GM18861 (cell line): ENCODE measurements around the gene C13orf46.

Experiments
- ATAC-seq: cut with Tn5 transposase; IDR thresholded peaks from one replicate; pipeline ENCODE4 v1.9.1; 2021; ENCODE audit not compliant: unreplicated experiment

C13orf46 gene

DNA sequence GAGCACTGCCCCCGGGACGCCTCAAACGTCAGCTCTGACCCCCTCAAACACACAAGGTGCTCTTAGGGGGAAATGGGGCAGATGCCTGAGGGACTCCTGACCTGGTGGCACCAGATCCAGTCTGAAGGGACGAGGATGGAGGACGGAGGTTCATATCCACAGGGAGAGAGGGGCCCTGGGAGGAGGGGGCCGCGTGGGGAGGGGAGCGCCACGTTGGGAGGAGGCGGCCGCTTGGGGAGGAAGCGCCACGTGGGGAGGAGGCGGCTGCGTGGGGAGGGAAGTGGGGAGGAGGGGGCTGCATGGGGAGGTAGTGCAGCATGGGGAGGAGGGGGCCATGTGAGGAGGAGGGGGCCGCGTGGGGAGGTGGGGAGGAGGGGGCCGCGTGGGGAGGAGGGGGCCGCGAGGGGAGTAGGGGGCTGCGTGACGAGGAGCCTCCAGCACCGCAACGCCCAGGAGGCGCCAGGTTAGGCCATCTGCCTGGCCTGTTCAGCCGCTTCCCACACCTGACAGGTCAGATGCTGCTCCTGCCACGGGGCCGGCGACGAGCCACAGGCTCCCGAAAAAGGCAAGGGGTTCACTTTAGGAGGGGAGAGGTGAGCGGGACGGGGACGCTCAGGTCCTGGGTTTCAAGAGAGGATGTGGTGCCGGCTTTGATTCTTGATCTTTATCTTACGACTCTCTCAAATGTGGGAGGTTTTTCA is 36.7 kb upstream of the C13orf46 start:
- ATAC-seq = no peak

DNA sequence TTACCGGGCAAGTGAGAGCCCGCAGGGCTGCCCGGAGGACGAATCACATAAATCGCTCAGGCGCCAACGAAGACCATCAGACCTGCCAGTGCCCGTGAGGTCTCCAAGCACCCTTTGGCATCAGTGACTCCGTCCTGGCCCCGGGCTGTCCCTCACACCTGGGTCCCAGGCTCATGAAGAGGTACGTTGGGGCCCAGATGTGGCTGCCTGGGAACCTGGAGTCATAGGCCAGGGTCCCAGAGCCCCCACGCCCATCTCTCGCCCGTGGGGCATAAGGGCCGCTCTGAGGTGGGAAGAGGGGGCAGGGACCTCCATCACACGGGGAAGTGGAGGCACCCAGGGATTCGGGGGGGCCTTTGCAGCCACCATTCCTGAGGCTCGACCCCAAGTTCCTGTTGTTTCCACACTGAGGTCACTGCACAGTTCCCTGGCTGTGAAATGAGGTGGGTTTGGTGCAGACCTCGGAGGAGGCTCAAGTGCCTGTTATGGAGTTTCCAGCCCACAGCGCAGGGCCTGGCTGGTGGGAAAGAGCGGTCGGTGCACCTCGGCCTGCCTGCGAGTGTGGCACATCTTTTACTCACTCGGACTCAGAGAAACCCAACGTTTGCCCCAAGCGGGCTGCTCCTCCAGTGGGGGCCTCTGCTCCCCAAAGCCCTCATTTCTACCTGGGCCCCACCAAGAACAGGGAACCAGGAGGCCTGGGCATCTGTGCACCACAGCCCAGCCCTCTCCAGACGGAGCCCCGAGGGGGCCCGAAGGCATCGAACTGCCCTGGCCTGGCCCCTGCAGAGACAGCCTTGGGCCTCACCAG is 35.9 kb upstream of the C13orf46 start:
- no peak for ATAC-seq

DNA sequence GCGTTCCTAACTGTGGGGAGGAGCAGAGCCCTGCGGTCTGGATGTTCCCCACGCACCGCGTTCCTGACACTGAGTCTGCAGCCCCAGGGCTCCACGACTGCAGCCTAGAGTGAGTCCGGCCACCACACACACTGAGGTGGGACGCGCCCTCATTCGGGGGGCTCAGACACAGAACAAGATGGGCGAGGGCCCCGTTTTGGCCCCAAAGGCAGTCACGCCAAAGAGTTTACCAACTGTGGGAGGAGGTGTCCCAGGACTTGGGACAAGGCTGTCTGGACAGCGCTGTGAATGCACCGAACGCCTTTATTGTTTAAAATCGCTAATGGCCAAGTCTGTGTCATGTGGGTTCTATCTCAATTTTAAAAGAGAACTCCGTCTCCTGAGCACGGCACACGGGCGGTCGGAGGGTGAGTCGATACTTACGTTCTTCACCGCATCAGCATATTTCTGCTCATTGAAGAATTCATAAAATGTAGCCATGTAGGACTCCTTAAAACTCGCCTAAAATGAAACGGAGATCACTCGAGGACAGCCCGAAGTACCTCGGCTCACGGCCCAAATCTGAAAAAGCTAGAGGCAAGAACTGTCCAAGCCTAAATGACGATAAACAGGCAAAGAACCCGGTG is 35.2 kb upstream of the C13orf46 start:
- no peak for ATAC-seq

DNA sequence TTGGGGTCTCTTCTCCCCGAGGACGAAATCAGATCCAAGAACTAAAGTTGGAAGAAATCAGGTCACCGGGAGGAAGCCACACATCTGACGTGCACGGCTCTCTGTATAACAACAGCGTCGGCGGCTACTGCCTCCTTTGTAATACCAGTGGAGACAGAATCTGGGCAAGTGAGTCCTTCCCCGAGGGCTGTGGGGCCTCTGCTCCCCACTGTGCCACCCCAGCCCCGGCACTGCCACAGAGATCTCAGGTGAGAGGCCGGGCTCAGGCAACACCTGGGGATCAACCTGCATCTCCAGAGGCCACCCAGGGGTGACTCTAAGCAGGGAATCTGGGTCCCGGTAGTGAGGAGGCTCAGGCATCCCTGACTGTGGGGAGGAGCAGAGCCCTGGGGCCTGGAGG is 33.7 kb upstream of the C13orf46 start:
- ATAC-seq = no peak

DNA sequence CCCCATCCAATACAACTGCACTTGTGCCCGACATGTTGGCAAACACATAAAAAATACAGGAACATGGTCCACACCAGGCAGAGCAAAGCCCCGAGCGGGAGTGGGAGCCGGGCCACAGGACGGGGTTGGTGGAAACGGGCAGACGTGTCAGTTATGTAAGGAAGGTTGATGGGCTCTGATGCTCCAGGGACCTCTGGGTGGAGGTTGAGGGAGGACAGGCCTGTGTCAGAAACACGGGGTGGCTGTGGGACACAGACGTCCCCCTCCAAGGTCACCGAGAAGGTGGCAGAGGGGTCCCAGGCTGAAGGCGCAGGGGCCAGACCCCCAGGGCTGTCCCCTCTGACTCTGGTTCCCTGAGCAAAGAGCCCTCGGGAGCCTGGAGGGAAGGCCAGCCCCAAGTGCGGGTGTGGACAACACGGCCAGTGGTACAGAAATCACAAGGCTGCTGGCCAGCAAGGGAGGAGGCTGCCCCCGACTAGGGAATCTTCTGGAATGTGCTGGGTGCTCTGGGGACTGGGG is 31.4 kb upstream of the C13orf46 start:
- no peak for ATAC-seq

DNA sequence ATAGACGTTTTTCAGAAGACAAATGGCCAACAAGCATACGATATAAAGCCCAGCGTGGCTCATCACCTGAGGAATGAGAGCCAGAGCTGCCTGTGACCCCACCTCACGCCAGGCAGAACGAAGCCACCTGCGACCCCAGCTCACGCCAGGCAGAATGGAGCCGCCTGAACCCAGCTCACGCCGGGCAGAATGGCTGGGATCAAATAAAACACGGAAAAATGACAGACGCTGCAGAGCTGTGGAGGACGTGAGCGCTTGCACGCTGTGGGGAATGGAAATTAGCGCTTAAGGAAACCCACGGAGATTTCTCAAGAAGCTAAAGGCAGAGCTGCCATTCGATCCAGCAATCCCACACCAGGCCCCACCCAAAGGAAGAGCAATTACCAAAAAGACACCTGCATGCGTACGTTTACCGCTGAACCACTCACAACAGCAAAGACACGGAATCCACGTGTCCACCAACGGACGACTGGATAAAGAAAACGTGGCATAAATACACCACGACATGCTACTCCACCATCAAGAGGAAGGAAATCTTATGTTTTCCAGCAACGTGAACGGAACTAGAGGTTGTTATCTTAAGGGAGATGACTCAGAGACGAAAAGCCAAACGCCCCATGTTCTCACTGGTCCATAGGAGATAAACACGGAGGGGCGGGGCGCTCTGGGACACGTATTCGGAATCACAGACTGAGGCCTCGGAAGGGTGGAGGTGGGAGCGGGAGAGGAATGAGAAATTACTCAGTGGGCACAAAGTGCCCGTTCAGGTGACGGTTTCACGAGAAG is 30.7 kb upstream of the C13orf46 start:
- ATAC-seq = no peak

DNA sequence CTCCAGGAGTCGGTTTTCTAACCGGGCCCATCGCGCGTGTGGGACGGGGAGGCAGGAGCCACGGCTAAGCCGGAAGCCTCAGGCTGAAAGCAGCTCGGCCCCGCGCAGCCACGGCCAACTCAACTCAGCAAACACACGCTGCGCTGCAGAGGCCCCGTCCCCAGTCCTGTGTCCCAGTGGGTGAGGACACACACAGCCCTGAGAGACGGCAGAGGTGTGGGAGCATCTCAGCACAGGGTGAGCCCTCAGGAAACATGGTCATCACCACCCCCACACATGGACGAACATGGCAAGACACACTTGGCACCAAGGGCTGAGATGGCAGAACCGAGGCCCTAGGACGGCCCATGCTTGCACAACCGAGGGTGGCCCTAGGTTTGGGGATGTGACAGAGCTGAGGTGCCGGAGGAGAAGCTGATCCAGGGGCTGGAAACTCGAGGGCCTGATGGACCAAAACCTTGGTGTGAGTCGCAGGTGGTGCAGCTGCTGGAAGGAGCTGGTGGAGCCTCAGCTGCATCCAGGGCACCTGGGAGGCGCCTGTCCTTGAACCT is 29.0 kb upstream of the C13orf46 start:
- no peak for ATAC-seq

DNA sequence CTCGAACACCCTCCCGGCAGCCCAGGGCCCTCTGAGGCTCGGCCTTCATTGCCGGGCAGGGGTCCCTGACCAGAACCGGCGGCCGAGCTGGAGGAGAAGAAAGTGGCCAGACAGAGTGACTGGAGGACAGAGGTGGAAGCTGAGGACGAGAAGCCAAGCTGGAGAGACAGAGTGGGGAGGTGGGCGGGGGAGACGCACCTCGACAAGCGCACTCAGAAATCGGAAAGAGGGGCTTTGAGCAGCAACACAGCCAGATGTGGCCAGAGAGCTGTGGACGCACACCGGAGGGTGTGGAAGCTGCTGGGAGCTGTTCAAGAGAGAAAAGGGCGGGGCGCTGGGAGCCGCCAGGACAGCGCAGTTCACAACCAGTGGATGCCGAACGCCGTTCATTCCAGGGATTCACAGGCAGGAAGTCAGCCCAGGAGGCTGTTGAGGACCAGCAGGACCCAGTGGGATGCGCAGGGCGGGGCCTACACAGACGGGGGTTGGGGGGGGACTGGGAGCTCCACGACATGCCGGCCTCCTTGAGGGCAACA is 28.2 kb upstream of the C13orf46 start:
- ATAC-seq = no peak

DNA sequence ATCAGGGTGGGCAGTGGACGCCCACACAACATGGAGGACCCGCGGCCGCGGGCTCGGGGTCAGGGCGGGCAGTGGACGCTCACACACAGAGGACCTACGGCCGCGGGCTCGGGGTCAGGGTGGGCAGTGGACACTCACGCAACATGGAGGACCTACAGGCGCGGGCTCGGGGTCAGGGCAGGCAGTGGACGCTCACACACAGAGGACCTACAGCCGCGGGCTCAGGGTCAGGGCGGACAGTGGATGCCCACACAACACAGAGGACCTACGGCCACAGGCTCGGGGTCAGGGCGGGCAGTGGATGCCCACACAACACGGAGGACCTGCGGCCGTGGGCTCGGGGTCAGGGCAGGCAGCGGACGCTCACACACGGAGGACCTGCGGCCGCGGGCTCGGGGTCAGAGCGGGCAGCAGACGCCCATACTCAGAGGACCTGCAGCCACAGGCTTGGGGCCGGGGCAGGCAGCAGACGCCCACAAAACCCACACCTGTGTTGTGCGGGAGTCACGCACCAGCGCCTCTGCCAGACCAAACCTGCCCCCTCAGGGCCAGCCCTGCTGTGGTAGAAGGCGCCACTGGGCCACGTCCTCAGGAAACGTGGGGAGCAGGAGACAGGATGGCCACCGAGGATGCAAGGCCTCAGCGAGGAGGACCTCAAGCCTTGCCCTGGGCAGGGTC is 27.6 kb upstream of the C13orf46 start:
- no peak for ATAC-seq

DNA sequence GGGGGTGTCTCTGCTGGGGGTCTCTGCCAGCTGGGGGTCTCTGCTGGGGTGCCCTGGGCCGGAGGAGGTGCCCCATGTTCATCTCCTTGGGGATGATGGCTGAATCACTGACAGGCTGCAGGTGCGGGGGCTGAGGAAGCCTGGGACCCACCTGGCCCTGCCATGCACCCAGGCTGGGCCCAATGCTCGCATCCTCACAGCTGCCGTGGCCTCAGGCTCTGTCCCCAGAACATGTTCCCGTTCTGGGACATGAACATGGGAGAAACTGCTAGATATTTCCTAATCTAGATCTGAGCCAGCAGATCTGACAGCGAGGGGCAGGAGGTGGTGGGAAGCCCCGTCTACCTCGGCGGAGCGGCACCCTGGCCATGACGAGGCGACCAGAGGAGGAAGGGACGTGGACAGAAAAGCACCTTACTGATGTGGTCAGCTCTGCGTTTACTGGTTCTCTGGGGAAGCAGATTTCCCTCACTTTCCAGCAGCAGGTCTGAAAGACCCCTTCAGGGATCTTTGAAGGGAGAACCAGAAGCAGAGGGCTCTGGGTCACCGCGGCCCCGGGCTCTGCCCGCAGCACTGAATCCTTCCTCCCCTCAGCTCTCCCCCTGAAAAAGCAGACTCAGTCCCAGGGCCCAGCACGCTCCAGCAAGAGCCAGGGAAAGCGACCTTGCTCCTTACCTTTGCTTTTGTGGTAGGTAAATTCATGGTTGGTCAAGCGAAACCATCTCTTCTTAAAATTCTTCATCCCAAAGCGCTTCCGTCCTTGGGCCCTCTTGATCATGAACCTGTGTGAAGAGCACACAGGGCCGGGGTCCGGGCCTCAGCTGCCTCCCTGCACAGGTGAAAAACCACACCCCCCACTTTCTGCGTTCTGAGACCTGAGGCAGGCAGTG is 26.5 kb upstream of the C13orf46 start:
- no peak for ATAC-seq

DNA sequence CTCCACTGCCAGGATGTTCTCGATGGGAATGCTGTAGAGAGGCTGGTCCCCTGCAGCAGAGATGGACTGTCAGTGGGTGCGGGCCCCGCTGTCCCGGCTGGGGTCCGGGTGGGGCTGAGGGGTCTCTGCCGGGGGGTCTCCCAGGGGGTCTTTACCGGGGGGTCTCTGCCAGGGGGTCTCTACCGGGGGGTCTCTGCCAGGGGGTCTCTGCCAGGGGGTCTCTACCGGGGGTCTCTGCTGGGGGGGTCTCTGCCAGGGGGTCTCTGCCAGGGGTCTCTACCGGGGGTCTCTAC is 25.7 kb upstream of the C13orf46 start:
- no peak for ATAC-seq

DNA sequence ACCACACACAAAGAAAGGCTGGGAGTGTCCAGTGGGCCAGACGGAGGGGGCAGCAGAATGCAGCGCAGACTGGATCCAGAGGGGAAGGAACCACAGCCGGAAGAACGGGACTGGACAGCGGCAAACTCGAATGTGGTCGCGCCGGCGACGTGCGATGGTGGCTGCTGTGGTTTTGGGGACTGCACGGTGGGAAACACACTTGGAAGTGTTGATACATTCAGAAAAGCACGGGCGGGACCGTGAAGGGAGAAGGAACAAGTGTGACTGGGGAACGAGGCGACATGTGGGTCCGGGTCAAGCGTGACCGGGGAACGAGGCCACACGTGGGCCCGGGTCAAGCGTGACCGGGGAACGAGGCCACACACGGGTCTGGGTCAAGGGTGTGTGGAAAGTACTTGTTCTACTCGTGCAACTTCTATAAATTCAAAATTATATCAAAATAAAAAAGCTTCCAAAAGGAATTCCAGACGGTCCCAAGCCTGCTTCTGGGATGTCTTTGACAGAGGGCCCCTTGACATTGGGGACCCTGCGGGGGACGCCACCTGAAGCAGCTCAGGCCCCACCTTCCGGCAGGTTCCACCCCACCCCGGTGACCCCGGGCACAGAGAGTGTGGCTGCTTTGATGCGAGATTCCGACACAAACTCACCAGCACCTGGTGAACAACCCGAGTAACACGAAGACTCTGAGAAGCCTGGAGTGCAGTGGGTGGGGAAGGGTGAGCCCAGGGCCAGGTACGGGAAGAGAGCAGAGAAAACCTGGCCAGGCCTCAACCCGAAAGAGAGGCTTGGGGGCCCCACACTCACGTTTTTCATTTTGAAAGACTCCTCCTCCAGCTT is 25.1 kb upstream of the C13orf46 start:
- ATAC-seq = no peak

DNA sequence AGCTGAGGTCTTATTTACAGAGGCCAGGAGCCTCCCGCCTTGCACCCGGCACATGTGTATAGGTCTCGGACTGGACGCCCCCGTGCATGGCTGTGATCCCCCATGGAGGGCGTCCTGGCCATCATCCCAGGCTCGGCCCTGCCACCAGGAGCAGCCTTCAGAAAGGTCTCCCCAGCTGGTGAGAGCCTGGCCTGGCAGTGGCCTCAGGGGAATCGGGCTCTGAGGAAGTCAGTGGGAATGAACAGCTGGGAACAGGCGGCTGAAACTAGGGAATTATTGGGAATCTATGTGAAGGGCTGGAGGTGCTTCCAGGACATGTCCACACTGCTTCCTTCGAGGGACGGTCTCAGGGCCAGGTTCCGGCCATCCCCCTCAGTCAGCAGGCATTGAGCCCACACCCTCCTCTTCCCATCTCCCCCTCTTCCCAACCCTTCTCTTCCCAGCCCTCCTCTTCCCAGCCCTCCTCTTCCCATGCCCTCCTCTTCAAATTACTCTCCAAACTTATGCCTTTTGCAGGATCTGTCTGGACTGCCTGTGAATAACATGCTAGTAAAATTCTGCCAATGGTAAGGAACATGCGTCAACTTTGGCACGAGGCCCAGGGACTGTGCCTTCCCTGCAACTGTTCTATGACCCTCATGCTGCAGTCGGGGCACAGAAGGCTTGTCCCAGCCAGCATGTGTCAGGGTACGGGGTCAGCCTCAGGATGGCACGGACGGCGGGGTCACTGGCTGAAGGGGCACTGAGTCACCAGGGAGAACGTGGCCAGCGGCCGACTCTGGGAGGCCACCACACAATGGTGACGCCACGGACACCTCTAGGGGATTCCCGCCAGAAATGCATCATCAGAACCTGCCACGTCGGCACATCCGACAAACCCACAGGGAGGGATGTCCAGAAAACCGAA is 24.2 kb upstream of the C13orf46 start:
- no peak for ATAC-seq

DNA sequence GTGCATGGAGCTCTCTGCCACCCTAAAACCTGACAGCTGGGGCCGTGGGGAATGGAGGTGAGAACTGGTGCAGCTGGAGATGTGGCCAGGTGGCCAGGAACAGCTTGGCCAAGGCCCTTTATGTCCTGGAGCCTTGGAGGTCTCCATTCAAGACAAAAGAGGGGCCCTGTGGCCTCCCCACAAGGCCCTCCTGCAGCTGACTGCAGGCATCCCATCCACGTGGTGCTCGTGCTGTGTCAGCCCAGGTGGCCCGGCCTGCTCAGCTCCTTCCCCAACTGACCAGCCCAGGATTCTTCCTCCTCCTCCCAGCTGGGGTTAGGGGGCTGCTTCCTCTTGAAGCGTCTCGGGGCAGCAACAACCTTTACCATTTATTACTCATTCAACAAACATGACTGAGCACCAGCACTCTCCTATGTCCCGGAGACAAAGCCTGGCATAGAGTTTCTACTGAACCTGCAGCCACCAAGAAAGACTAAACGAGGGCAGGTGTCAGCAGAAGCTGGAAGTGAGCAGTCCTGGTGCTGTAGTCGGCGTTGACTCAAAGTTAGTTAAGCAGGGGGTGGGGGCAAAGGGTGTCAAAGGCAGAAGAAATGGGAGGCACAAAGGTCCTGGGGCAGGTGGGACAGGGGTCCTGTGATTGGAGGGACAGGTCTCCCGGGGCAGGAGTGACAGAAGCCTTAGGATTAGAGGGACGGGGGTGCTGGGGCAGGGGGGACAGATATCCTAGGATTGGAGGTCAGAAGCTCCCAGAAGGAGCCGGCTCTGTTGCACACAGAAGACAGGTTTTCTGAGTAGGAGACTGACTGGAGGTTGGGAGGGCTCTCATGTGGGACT is 23.3 kb upstream of the C13orf46 start:
- ATAC-seq = no peak

DNA sequence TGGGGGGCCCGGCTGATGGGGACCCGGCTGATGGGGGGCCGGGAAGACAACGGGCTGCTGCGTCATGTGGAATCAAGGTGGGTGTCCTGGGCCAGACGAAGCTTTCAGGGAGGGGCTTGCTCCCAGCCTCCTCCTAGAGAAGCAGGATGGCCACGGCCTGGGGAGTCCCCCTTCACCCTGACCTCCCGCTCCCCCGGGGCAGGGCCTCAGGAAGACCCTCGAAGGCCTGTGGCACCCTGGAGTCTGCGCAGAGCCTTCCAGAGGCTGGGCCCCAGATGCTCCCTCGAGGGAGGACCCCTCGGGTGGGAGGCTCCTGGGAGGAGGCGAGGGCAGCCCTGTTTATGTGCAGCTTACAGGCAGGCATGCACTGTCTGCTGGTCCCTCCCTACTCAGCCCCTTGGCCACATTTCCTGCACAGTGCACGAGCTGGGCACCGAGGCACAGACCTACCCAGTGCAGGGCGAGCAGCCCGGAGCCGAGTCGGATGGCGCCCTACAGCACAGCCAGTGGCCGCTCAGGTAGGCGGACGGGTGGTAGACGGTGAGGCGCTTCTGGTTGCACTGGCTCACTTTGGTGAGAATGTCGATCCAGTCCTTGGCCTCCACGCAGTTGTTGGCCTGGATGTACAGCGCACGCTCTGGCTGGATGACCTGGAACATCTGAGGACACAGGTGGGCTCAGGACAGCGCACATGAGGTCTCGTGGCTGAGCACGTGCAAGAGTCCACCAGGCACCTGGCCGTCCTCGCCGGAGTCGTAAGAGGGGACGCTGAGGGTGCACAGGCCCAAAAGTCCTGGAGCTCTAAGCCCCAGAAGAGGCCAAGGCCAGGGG is 22.4 kb upstream of the C13orf46 start:
- ATAC-seq = no peak
